SK-N-SH (cell line): Measurements from ENCODE around the gene TMEM47. TPM values are rescaled to one million over a fixed set of nuclear protein-coding genes. Genes with fewer than 3 reads are reported as not detected.

ENCODE experiments used
- CTCF ChIA-PET: fragments of 300-600, 350-600 bp; formaldehyde crosslinking; extraction: SDS; loops from one replicate; lab custom pipeline; 2021; lab: Yijun Ruan, JAX
- POLR2A ChIA-PET: fragments of 350-600 bp; sonication (Branson Sonifier 250); formaldehyde crosslinking; extraction: SDS; loops from one replicate; lab custom pipeline; 2020; ENCODE audit warnings: antibody characterized with exemption, inconsistent platforms; lab: Yijun Ruan, JAX
- DNase-seq: peaks from one replicate; pipeline ENCODE4 v3.0.0; 2012
- H2AFZ ChIP-seq: fragments of 200-600 bp; sonication (generic); 2 replicates; pipeline ENCODE4 v1.8.1; 2016; ENCODE audit warnings: antibody characterized with exemption, mild to moderate bottlenecking, low read depth
- H3F3A ChIP-seq: fragments of 200-600 bp; sonication (generic); replicated peaks from 2 replicates; pipeline ENCODE3; 2016; ENCODE audit warnings: antibody characterized with exemption, mild to moderate bottlenecking; ENCODE audit not compliant: insufficient read depth
- H3K27ac ChIP-seq, 2 experiments: fragments of 200-500 bp in 1 of 2; fragments of 200-600 bp in 1 of 2; sonication (Bioruptor generic) in 1 of 2; sonication (generic), shearing (Covaris generic) in 1 of 2; 2 replicates each; pipeline versions ENCODE4 v1.5.1 to v1.6.1; 2014 to 2016; ENCODE audit warnings: low read depth in 2 of 2, inconsistent platforms in 1 of 2, low read length in 1 of 2, mild to moderate bottlenecking in 1 of 2, mixed read lengths in 1 of 2
- H3K27me3 ChIP-seq: fragments of 200-600 bp; sonication (generic), shearing (Covaris generic); 2 replicates; pipeline ENCODE4 v1.6.1; 2016; ENCODE audit warnings: mixed run types; ENCODE audit not compliant: insufficient read depth
- H3K36me3 ChIP-seq, 2 experiments: fragments of 200-500 bp in 1 of 2; fragments of 200-600 bp in 1 of 2; sonication (Bioruptor generic) in 1 of 2; sonication (generic) in 1 of 2; replicated peaks in 1 of 2; 2 replicates each; pipeline versions ENCODE3 to v1.5.1; 2014 to 2016; ENCODE audit warnings: low read length in 1 of 2, mild to moderate bottlenecking in 1 of 2; ENCODE audit not compliant: insufficient read depth in 2 of 2, control insufficient read depth in 1 of 2
- H3K4me1 ChIP-seq, 2 experiments: fragments of 200-500 bp in 1 of 2; fragments of 200-600 bp in 1 of 2; sonication (Bioruptor generic) in 1 of 2; sonication (generic), shearing (Covaris generic) in 1 of 2; 2 replicates each; pipeline versions ENCODE4 v1.5.1 to v1.6.1; 2014 to 2016; ENCODE audit warnings: low read depth in 1 of 2, low read length in 1 of 2, mixed run types in 1 of 2; ENCODE audit not compliant: insufficient read depth in 2 of 2, control insufficient read depth in 1 of 2
- H3K4me2 ChIP-seq: fragments of 200-600 bp; sonication (generic), shearing (Covaris generic); 2 replicates; pipeline ENCODE4 v1.6.1; 2017; ENCODE audit warnings: mixed run types
- H3K4me3 ChIP-seq, 2 experiments: fragments of 200-500 bp in 1 of 2; fragments of 200-600 bp in 1 of 2; sonication (Bioruptor generic) in 1 of 2; sonication (generic), shearing (Covaris generic) in 1 of 2; 2 replicates each; pipeline versions ENCODE4 v1.5.1 to v1.8.1; 2014 to 2016; ENCODE audit warnings: low read depth in 2 of 2, inconsistent platforms in 1 of 2, low read length in 1 of 2, mild to moderate bottlenecking in 1 of 2, mixed read lengths in 1 of 2, moderate library complexity in 1 of 2
- H3K79me2 ChIP-seq: fragments of 200-600 bp; sonication (generic); 2 replicates; pipeline ENCODE4 v1.8.1; 2017; ENCODE audit warnings: mild to moderate bottlenecking; ENCODE audit not compliant: insufficient read depth
- H3K9ac ChIP-seq: fragments of 200-600 bp; sonication (generic); 2 replicates; pipeline ENCODE4 v1.6.1; 2017; ENCODE audit warnings: mixed run types
- H3K9me2 ChIP-seq: fragments of 200-600 bp; sonication (generic); 2 replicates; pipeline ENCODE4 v1.6.1; 2017; ENCODE audit warnings: mixed run types
- H3K9me3 ChIP-seq: fragments of 200-600 bp; sonication (generic); 2 replicates; pipeline ENCODE4 v1.6.1; 2017; ENCODE audit warnings: mixed run types, mild to moderate bottlenecking, moderate library complexity
- H4K20me1 ChIP-seq: fragments of 200-600 bp; sonication (generic); 2 replicates; pipeline ENCODE4 v1.6.1; 2017; ENCODE audit warnings: mild to moderate bottlenecking, mixed run types; ENCODE audit not compliant: insufficient read depth
- ELF1 ChIP-seq: IDR thresholded peaks from 2 replicates; pipeline ENCODE4 v1.4.0; 2012
- EP300 ChIP-seq, 2 experiments: IDR thresholded peaks; 2 replicates each; pipeline versions ENCODE4 v1.4.0 to v1.6.1; 2012; ENCODE audit warnings: borderline replicate concordance in 1 of 2, low read depth in 1 of 2, low read length in 1 of 2
- EZH2phosphoT487 ChIP-seq: fragments of 200-600 bp; sonication (generic); IDR thresholded peaks from 2 replicates; pipeline ENCODE4 v1.6.1; 2017; ENCODE audit warnings: low read depth, mixed run types, mild to moderate bottlenecking, antibody characterized with exemption, moderate library complexity, borderline replicate concordance
- FOSL2 ChIP-seq: IDR thresholded peaks from 2 replicates; pipeline ENCODE4 v1.4.0; 2012; ENCODE audit warnings: low read depth, mild to moderate bottlenecking, moderate library complexity, borderline replicate concordance
- FOXJ3 ChIP-seq: sonication (generic); formaldehyde crosslinking; IDR thresholded peaks from 2 replicates; pipeline ENCODE4 v1.5.1; 2020; ENCODE audit warnings: mild to moderate bottlenecking, missing genetic modification reagents
- FOXM1 ChIP-seq: IDR thresholded peaks from 2 replicates; pipeline ENCODE4 v1.4.0; 2012; ENCODE audit warnings: low read depth, mild to moderate bottlenecking
- JUND ChIP-seq: IDR thresholded peaks from 2 replicates; pipeline ENCODE4 v1.4.0; 2012
- NRF1 ChIP-seq: IDR thresholded peaks from 2 replicates; pipeline ENCODE4 v1.6.1; 2012; ENCODE audit warnings: low read depth, mild to moderate bottlenecking, low read length
- POLR2AphosphoS5 ChIP-seq: IDR thresholded peaks from 2 replicates; pipeline ENCODE4 v1.6.1; 2012; ENCODE audit warnings: low read depth, low read length
- RFX5 ChIP-seq: IDR thresholded peaks from 2 replicates; pipeline ENCODE4 v1.6.1; 2012; ENCODE audit warnings: mild to moderate bottlenecking, improper control_type of control experiment, low read length
- RXRA ChIP-seq: IDR thresholded peaks from 2 replicates; pipeline ENCODE4 v1.4.0; 2012; ENCODE audit warnings: low read depth, mild to moderate bottlenecking, borderline replicate concordance
- TCF12 ChIP-seq: IDR thresholded peaks from 2 replicates; pipeline ENCODE4 v1.4.0; 2012
- TEAD4 ChIP-seq: IDR thresholded peaks from 2 replicates; pipeline ENCODE4 v1.4.0; 2012; ENCODE audit warnings: mild to moderate bottlenecking, borderline replicate concordance; ENCODE audit not compliant: insufficient read depth
- WGBS: methylation state at CpG from one replicate; pipeline ENCODE4 v1.1.6; 2017; ENCODE audit warnings: low lambda C conversion rate; 5-methylcytosine and 5-hydroxymethylcytosine counted together
- polyA plus RNA-seq, 3 experiments: library from polyadenylated mRNA; depleted of rRNA; stranded (reverse); fragments of >200 nt; gene quantifications; 2 replicates each; pipeline ENCODE4 v1.2.3, GENCODE V29; 2012
- TF ChIP-seq, protein P1 (sequence below): IDR thresholded peaks from 2 replicates; pipeline ENCODE4 v1.4.0; 2012; ENCODE audit warnings: low read depth
- TF ChIP-seq, protein P2 (sequence below): IDR thresholded peaks from 2 replicates; pipeline ENCODE4; 2012
- TF ChIP-seq, protein P3 (sequence below): IDR thresholded peaks from 2 replicates; pipeline ENCODE4 v1.6.1; 2012; ENCODE audit warnings: mild to moderate bottlenecking, low read depth, low read length, moderate library complexity

Gene TMEM47
- polyA plus RNA-seq, 1 of the 3 experiments (the other 2 are of a cell fraction), result 0.02 TPM

DNA sequence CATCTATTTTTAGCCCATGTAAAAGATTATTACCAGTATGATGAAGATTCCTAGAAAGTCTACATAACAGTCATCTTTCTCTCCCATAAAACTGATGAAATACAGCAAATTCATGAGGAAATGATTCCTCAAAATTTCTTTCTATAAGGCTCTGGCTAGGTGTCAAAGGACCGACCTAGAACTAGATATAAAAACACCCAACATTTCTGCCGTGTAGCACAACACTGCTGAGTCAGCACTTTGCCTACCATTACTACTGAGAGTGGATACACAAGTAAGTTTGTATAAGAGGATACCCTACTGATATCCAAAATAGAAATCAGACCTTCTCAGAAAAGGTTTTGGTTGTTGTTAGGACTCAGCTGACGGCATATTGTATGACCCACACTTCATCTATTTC lies 24.7 kb downstream of the TMEM47 start:
- Histone ChIP-seq H3K4me3 (no peak overlapping the region), H3K27me3 (no peaks in the 10 kb centered on the region), H3K9ac (no peak overlapping the region), H3K79me2 (no peaks in the 10 kb centered on the region), H3K36me3 (no peaks in the 10 kb centered on the region), H3F3A (no peaks in the 10 kb centered on the region), H3K4me2 (no peak overlapping the region), H2AFZ (no peak overlapping the region), H3K27ac (no peak overlapping the region), H4K20me1 (no peaks in the 10 kb centered on the region), H3K9me3 (no peaks in the 10 kb centered on the region), H3K9me2 (no peaks in the 10 kb centered on the region), H3K4me1 (no peaks in the 10 kb centered on the region)
- WGBS, result 12% methylated on average over 3 of the region's 3 CpGs
- ChIA-PET CTCF (no interaction called here), POLR2A (no interaction called here)
- no peak for DNase-seq
- TF ChIP-seq, protein P1, sequence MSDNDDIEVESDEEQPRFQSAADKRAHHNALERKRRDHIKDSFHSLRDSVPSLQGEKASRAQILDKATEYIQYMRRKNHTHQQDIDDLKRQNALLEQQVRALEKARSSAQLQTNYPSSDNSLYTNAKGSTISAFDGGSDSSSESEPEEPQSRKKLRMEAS, result no peak

DNA sequence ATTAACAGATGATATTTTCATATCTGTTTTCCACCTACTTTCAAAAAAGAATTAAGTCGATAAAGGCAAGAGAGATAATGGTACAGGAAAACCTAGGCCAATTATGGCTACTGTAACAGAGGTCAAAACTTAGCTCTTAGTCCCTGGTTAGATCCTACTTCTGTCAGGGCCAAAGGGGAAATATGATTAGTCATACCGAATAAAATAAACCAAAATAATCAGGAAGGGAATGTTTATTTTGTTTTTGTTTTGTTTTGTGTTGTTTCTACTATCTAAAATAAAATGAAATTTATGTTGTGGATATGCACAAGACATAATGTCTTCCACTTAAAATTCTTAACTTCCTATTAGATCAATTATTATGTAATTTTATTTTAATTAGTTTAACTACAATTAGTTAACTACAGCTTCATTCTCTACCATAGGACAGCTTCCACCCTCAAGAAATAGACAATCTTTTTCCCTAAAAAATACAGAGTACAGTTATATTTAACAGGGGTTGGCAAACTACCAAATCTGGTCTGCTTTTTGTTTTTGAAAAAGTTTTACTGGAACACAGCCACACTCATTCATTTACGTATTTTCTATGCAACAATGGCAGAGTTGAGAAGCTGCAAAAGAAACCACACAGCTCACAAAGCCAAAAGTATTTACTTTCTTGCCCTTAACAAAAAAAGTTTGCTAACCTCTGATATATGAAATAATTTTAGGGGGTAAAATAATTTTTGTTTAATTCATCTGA lies 25.4 kb downstream of the TMEM47 start:
- no peak overlapping the region for H3K4me2 ChIP-seq
- no peaks in the 10 kb centered on the region for H3K4me1 ChIP-seq
- no peaks in the 10 kb centered on the region for H3K9me3 ChIP-seq
- no peaks in the 10 kb centered on the region for H3K9me2 ChIP-seq
- ChIA-PET POLR2A (no interaction called here), CTCF (no interaction called here)
- TF ChIP-seq FOXM1 (no peak), FOSL2 (no peak), NRF1 (no peak), TCF12 (no peak), RFX5 (no peak), TEAD4 (no peak), ELF1 (no peak), EZH2phosphoT487 (no peak), FOXJ3 (CRISPR knock-in tag) (no peak), EP300 (IDR thresholded peaks at IDR 0.05; ENCODE audit: borderline replicate concordance in 1 of 2, low read depth in 1 of 2, low read length in 1 of 2) (no peak), RXRA (no peak), POLR2AphosphoS5 (no peak), JUND (no peak)
- TF ChIP-seq, protein P1, result no peak
- TF ChIP-seq, protein P2, sequence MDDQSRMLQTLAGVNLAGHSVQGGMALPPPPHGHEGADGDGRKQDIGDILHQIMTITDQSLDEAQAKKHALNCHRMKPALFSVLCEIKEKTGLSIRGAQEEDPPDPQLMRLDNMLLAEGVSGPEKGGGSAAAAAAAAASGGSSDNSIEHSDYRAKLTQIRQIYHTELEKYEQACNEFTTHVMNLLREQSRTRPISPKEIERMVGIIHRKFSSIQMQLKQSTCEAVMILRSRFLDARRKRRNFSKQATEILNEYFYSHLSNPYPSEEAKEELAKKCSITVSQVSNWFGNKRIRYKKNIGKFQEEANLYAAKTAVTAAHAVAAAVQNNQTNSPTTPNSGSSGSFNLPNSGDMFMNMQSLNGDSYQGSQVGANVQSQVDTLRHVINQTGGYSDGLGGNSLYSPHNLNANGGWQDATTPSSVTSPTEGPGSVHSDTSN, result no peak
- TF ChIP-seq, protein P3, sequence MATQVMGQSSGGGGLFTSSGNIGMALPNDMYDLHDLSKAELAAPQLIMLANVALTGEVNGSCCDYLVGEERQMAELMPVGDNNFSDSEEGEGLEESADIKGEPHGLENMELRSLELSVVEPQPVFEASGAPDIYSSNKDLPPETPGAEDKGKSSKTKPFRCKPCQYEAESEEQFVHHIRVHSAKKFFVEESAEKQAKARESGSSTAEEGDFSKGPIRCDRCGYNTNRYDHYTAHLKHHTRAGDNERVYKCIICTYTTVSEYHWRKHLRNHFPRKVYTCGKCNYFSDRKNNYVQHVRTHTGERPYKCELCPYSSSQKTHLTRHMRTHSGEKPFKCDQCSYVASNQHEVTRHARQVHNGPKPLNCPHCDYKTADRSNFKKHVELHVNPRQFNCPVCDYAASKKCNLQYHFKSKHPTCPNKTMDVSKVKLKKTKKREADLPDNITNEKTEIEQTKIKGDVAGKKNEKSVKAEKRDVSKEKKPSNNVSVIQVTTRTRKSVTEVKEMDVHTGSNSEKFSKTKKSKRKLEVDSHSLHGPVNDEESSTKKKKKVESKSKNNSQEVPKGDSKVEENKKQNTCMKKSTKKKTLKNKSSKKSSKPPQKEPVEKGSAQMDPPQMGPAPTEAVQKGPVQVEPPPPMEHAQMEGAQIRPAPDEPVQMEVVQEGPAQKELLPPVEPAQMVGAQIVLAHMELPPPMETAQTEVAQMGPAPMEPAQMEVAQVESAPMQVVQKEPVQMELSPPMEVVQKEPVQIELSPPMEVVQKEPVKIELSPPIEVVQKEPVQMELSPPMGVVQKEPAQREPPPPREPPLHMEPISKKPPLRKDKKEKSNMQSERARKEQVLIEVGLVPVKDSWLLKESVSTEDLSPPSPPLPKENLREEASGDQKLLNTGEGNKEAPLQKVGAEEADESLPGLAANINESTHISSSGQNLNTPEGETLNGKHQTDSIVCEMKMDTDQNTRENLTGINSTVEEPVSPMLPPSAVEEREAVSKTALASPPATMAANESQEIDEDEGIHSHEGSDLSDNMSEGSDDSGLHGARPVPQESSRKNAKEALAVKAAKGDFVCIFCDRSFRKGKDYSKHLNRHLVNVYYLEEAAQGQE, result no peak
- no peak overlapping the region for H3K27ac ChIP-seq
- no peaks in the 10 kb centered on the region for H3K36me3 ChIP-seq
- no peaks in the 10 kb centered on the region for H3F3A ChIP-seq
- no peaks in the 10 kb centered on the region for H3K27me3 ChIP-seq
- no peaks in the 10 kb centered on the region for H3K79me2 ChIP-seq
- H3K4me3 ChIP-seq, result no peak overlapping the region
- no peak for DNase-seq
- WGBS, result 12% methylated on average over 3 of the region's 3 CpGs
- H3K9ac ChIP-seq, result no peak overlapping the region
- no peak overlapping the region for H2AFZ ChIP-seq
- H4K20me1 ChIP-seq, result no peaks in the 10 kb centered on the region
